ENCODE data around the gene SLC13A5. TPM values are rescaled to one million over a fixed set of nuclear protein-coding genes. Genes with fewer than 3 reads are reported as not detected.
"Not testable (repeated sequence)": the region's sequence is repeated elsewhere in the genome, so short reads cannot be mapped to it uniquely, and the experiment has no call there.

The SLC13A5 gene
- total RNA-seq, 4 donors from 2014 or later: 0.61 to 2.8 TPM; not detected in 2

DNA sequence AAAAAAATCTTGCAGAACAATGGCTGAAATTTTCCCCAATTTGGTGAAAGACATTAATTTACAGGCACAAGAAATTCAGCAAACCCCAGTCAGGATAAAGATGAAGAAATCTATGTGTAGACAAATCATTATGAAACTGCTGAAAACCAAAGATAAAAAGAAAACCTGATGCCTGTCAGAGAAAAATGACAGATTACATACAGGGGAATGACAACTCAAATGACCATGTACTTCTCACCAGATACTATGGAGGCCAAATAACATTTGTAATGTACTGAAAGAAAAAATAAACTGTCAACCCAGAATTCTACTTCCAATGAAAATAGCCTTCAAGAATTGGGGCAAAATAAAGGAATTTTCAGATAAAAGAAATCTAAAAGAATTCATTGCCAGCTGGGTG lies 35.4 kb upstream of the SLC13A5 start:
- intact Hi-C loops (cut with DNase I; ENCODE audit: low total_unique reads): no loop called here

DNA sequence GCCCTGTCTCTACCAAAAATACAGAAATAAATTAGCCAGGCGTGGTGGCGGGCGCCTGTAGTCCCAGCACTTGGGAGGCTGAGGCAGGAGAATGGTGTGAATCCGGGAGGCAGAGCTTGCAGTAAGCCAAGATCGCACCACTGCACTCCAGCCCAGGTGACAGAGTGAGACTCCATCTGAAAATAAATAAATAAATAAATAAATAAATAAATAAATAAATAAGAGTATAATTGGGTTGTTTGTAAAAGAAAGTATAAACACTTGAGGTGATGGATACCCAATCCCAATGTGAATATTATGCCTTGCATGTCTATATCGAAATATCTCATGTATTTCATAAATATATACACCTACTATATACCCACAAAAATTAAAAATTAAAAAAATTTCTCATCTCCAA lies 33.5 kb upstream of the SLC13A5 start:
- DNase-seq; intact Hi-C loops (cut with DNase I; ENCODE audit: low total_unique reads); H3K36me3 ChIP-seq: not testable (repeated sequence)

More for the DNA sequence above, 35.4 kb upstream of the SLC13A5 start:
- Histone ChIP-seq H3K4me1 (peaks cover 0 to 9% of the 10 kb centered on the region in 2 donors), H3K9me3 (no peaks in the 10 kb centered on the region), H3K27me3 (no peaks in the 10 kb centered on the region), H3K4me3 (no peak overlapping the region), H3K36me3 (no peaks in the 10 kb centered on the region), H3K27ac (no peak overlapping the region)
- no peak for TF ChIP-seq POLR2A (IDR thresholded peaks at IDR 0.05)
- TF ChIP-seq, protein P1, sequence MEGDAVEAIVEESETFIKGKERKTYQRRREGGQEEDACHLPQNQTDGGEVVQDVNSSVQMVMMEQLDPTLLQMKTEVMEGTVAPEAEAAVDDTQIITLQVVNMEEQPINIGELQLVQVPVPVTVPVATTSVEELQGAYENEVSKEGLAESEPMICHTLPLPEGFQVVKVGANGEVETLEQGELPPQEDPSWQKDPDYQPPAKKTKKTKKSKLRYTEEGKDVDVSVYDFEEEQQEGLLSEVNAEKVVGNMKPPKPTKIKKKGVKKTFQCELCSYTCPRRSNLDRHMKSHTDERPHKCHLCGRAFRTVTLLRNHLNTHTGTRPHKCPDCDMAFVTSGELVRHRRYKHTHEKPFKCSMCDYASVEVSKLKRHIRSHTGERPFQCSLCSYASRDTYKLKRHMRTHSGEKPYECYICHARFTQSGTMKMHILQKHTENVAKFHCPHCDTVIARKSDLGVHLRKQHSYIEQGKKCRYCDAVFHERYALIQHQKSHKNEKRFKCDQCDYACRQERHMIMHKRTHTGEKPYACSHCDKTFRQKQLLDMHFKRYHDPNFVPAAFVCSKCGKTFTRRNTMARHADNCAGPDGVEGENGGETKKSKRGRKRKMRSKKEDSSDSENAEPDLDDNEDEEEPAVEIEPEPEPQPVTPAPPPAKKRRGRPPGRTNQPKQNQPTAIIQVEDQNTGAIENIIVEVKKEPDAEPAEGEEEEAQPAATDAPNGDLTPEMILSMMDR (IDR thresholded peaks at IDR 0.05): no peak
- DNase-seq: no peak

DNA sequence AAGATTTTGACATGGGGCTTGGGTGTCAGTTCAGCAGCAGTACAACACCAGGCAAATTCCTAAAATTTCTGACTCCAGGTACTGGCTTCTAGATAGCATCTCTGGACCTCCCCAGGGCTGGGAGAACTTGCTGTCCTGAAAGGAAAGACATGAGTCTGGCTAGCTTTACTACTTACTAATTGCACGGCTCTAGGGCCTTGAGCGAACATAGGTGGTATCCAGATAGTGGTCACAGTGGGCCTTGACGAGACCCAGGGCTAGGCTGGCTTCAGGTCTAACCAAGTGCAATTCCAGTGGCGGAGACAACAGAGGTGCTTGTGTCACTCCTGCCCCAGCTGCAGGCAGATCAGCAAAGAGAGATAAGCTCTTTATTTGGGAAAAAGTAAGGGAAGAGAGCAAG lies 16.4 kb upstream of the SLC13A5 start:
- Histone ChIP-seq H3K4me3 (no peak overlapping the region), H3K9me3 (no peaks in the 10 kb centered on the region), H3K4me1 (no peaks in the 10 kb centered on the region), H3K27ac (no peak overlapping the region), H3K27me3 (no peaks in the 10 kb centered on the region), H3K36me3 (no peaks in the 10 kb centered on the region)
- TF ChIP-seq POLR2A (IDR thresholded peaks at IDR 0.05): no peak
- TF ChIP-seq, protein P1 (IDR thresholded peaks at IDR 0.05): no peak
- no peak for DNase-seq
- intact Hi-C loops (cut with DNase I; ENCODE audit: low total_unique reads): no loop called here

More for the DNA sequence above, 33.5 kb upstream of the SLC13A5 start:
- not testable (repeated sequence) for H3K9me3 ChIP-seq, H3K4me1 ChIP-seq, H3K27ac ChIP-seq, H3K27me3 ChIP-seq, H3K4me3 ChIP-seq

DNA sequence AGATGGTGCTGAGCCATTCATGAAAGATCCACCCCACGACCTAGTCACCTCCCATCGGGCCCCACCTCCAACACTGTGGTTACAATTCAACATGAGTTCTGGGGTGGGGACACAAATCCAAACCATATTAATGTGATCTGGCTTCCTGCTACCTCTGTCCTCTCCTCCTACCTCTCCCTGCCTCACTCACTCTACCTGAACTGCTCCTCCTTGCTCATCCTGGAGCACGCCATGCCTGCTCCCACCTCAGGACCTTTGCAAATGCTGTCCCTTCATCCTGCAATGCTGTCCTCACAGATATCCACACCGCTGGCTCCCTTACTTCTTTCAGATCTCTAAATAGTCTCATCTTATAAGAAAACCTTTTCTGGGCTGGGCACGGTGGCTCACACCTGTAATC lies 10.8 kb upstream of the SLC13A5 start:
- no peaks in the 10 kb centered on the region for H3K27me3 ChIP-seq
- no peaks in the 10 kb centered on the region for H3K9me3 ChIP-seq
- H3K4me1 ChIP-seq: no peaks in the 10 kb centered on the region
- no peak overlapping the region for H3K27ac ChIP-seq
- DNase-seq: no peak
- H3K36me3 ChIP-seq: no peaks in the 10 kb centered on the region
- intact Hi-C loops (cut with DNase I; ENCODE audit: low total_unique reads): no loop called here
- no peak overlapping the region for H3K4me3 ChIP-seq
- TF ChIP-seq POLR2A (IDR thresholded peaks at IDR 0.05): no peak
- TF ChIP-seq, protein P1 (IDR thresholded peaks at IDR 0.05): no peak

DNA sequence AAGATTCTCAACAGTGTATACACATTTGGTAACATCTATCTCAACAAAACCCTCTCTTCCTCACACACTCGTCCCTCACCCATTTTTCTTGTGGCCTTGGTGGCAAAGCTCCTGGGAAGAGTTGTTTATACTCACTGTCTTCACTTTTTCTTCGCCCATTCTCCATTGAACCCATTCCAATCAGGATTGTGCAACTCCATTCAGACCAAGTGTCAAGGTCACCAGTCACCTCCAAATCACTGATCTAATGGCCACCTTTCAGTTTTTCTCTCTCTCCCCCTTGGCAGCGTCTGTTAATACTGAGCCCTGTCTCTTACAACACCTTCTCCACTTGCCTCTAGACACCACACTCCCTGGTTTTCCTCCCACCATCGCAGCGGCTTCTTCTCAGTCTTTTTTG lies 8.6 kb upstream of the SLC13A5 start:
- no peaks in the 10 kb centered on the region for H3K4me1 ChIP-seq
- H3K4me3 ChIP-seq: no peak overlapping the region
- DNase-seq: no peak
- H3K27me3 ChIP-seq: no peaks in the 10 kb centered on the region
- no peaks in the 10 kb centered on the region for H3K36me3 ChIP-seq
- no peak overlapping the region for H3K27ac ChIP-seq
- intact Hi-C loops (cut with DNase I; ENCODE audit: low total_unique reads): no loop called here
- H3K9me3 ChIP-seq: peaks cover 0 to 1% of the 10 kb centered on the region in 2 donors
- TF ChIP-seq, protein P1 (IDR thresholded peaks at IDR 0.05): no peak
- no peak for TF ChIP-seq POLR2A (IDR thresholded peaks at IDR 0.05)

DNA sequence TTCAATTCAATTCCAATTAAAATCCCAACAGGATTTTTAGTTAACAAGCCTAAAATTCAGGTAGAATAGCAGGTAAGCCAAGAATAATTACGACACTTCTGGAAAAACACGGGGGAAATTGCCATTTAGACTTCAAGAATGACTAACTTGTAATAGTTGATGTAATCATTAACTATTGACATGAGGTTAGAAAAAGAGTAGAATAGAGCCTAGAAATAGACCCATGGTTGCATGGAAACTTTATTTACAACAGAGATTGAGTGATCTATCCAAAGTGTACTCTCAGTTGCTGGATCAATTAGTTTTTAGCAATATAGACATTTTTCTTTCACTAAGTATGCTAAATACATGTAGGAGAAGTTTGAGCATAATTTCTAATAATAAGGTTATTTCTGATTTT lies 3.6 kb upstream of the SLC13A5 start:
- Histone ChIP-seq H3K4me3 (no peak overlapping the region), H3K9me3 (peaks cover 0 to 6% of the 10 kb centered on the region in 2 donors), H3K27me3 (peaks cover 0 to 9% of the 10 kb centered on the region in 2 donors), H3K36me3 (no peaks in the 10 kb centered on the region), H3K4me1 (no peaks in the 10 kb centered on the region), H3K27ac (no peak overlapping the region)
- DNase-seq: no peak
- intact Hi-C loops (cut with DNase I; ENCODE audit: low total_unique reads): no loop called here
- TF ChIP-seq POLR2A (IDR thresholded peaks at IDR 0.05): no peak
- TF ChIP-seq, protein P1 (IDR thresholded peaks at IDR 0.05): no peak
